HG03097 (cell line): Measurements from ENCODE around the gene MBNL2.
A peak's percentile ranks its signal among the peaks of the same experiment; 100 is the strongest.
"Not testable (repeated sequence)": the region's sequence is repeated elsewhere in the genome, so short reads cannot be mapped to it uniquely, and the experiment has no call there.

ENCODE experiments used
- ATAC-seq: cut with Tn5 transposase; IDR thresholded peaks from one replicate; pipeline ENCODE4 v1.9.1; 2021; ENCODE audit not compliant: unreplicated experiment, low FRiP score

MBNL2 gene

DNA sequence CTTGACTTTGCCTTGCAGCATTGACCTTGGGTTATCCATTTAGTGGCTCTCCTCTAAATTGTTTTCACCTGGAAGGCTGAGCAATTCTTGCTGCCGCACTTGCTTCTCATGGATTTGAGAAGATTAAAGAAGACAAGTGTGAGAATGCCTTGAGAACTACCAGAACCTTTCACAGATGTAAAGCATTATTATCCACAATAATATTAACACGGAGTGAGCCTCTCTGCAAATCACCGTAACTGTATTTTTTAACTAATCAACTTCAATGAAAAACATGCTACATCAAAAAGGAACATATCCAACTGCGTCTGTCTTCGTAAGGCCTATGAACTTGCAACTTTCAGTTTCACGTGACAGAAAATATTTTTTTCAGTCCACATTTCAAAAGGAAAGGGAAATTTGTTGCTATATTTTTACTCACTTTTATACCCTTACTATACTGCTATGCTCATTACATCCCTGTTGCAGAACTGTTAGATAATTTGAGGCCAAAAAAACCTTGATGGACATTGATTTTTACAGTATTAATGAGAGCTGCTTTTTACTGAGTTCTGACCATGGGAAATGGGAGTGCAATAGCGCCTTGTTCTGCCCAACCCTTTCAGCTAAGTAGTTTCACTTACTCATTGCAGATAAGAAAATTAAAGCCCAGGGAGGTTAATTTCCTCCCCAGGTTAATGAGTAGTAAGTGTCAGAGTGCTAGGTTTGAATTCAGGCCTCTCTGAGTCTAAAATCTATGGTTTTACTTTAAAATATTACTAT lies 118.0 kb downstream of the MBNL2 start:
- peak; percentile 43 for ATAC-seq

DNA sequence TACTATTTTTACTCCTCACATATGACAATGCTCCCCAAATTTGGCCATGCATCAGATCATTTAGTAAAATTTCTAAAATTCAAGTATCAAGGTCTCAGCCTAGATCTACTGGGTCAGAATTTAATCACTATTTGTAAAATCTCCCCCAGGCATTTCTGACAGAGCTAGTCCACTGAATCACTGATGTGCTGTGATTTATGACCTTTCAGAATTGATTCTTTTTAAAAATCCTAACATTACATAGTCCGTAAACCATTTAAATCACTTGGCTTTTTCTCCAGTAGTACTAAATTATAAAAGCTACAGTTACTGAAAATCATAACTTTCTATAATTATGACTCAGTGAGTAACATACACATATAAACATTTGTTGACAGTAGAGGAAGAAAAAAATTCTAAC lies 119.0 kb downstream of the MBNL2 start:
- no peak for ATAC-seq

DNA sequence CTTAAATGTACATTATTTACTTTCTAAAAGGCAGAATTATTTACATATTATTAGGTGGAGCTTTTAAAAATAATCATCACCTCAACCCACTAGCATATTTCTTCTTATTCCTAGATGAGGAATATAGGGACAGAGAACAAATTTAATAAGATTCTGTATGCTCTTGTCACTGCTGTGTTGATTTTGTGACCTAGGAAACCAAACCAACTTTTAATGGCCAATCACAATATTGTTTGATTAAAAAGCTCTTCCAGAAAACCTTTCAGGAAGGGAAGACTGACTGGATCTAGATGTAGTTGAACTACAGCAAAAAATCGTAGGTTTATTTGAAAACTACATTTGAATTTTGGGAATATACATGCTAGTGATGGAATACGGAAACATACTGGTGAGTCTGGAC lies 120.0 kb downstream of the MBNL2 start:
- no peak for ATAC-seq

DNA sequence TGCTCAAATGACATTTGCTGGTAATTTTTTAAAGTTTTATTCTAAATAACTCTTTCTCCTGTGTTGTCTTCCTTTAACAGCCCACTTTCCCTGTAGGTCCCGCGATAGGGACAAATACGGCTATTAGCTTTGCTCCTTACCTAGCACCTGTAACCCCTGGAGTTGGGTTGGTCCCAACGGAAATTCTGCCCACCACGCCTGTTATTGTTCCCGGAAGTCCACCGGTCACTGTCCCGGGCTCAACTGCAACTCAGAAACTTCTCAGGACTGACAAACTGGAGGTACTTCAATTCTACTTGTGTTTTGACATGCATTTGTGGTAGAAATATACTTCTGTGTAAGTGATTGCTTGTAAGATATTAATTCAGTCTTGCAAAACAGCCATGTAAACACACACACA lies 120.8 kb downstream of the MBNL2 start:
- no peak for ATAC-seq

DNA sequence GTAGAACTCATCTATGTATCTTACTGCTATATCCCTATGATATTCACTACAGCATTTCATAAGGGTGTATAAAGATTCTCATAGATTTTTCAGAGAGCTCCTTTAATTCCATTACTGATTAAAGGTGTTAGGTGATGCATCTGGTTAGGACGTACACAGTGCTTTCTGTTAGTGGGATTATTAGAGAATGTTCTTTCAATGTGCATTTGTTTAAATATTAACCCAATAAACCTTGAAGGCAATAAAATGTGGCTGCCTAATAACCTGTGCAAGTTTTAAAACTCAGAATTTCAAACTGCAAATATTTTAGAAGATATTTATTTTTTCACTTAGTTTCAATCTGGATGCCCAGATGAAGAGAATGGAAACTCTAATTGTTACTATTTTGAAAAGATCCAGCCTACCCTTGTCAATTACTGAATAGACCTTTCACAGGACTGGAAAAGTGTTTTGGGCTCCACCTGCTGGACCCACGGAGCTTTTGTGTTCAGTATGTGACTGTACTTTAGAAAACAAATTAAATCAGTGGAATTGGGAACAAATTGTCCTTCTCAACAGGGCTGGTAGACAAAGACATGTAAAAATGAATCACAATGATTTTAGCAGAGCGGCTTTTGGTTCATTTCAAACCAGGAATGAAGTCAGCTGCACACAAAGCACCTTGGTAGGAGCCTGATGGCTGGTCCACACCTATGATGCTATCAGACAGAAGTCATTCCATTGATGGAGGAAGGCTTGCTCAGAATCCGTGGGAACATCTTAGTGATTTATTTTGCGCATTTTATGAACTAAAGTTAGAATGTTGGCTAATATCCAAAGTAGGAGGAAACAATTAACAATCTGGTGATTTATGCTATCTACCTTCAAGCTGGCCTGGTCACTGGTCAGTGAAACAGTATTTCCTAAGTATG lies 122.4 kb downstream of the MBNL2 start:
- ATAC-seq: peak; percentile 59

DNA sequence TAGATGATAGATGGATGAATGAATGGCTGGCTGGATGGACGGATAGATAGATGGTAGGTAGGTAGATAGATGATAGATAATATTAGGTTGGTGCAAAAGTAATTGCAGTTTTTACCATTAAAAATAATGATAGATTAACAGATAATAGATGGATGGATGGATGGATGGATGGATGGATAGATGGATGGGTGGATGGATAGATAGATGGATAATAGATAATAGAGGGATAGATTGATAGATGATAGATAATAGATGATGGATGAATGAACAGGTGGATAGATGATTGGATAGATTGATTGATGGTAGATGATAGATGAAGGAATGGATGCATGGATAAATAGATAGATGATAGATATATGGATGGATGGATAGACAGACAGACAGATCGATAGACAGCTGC lies 124.0 kb downstream of the MBNL2 start:
- ATAC-seq: no peak

DNA sequence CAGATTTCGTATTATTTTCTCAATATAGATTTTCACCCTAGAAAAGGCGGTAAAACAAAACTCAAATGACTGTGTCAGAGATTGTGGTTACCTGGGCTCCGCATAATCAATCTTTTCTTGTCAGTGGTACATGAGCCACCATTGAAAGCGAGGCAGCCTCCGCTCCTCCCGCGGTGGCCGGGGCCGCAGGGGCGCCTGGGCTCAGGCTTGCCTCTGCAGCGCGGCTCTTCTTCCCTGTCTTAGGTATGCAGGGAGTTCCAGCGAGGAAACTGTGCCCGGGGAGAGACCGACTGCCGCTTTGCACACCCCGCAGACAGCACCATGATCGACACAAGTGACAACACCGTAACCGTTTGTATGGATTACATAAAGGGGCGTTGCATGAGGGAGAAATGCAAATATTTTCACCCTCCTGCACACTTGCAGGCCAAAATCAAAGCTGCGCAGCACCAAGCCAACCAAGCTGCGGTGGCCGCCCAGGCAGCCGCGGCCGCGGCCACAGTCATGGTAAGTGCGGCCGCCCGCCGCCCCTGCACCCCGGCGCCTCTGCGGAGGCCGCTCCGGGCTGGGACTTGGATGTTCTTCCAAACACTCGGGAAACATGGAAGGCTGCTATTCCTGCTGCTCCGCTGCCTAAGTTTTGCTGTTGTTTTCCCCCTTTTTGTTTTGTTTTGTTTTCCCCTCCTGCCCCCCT lies 124.6 kb downstream of the MBNL2 start:
- no peak for ATAC-seq

DNA sequence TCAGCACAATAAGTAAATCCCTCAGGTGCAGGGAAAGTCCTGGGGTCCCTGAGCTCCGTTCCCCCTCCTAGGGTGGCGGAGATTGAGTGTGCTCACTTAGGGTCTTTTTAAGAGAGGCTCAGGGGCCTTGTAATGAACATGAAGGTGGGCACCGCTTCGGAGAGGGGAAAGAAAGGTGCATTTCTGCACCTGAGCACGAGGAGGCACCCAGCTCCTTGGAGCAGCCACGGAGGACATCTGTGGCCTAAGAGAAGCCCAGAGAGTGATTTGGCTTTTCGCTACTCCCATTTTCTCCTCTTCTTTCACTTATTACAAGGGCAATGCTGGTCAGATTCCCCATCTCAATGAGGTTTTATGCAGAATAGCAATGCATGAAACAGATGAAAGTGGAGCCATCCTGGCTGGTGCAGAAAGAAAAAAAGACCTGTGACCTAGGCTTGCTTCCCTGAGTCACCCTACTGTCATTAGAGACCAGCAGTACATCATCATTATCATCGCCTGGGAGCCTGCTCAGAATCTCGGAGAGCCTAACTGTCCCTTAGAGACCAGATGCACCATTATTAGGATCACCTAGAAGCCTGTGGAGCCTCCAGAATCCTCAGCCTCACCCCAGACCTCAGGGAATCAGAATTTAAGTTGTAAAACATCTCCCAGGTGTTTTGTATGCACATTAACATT lies 125.3 kb downstream of the MBNL2 start:
- no peak for ATAC-seq

DNA sequence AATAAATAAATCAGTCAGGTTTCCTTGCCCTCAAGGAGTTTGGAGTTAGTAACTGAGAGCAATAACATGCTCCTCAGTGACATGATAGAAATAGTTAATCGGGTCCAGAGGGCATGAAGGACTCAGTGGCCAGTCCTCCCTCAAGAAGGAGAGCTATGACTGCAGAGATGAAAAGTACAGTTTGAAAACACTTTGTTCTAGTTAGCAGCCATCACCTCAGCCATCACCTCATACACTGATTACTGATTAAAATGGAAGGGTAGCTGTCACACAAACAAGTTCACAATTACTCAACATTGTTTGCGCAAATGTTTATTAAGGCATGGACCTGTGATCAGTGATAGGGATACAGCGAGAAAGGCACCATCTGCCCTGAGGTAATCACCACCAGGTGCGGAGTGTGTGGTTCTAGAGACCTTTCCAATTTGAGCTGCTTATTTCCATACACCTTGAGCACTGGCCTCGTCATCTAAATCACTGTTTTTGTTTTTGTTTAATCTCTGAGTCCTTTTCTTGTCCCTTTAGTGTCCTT lies 126.5 kb downstream of the MBNL2 start:
- no peak for ATAC-seq

DNA sequence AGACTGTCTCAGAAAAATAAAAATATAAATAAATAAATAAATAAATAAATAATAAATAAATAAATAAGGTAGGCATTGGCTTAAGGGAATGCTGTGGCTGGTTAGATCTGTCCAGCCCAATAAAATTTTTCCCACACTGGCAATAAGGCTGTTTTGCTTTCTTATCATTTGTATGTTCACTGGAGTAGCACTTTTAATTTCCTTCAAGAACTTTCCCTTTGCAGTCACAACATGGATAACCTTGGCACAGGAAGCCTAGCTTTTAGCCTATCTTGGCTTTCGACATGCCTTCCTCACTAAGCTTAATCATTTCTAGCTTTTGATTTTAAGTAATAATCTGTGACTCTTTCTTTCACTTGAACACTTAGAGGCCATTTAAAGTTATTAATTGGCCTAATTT lies 129.9 kb downstream of the MBNL2 start:
- ATAC-seq: not testable (repeated sequence)

DNA sequence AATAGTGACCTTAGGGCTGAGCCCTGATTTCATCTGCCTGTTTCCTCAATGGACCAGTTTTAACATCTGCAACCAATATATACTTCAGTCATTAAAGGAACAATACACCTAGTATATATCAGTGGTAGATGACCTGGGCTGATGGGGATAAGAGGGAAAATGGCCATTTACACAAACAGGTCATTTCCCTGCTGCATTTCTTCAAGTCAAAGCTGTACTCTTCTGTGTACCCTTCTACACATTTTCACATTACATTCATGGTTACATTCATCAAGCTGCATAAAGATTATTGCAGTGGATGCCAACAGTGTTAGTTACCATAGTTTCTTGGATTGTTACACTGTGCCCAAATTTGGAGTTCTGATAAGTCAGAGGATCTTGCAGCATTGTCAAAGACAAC lies 130.7 kb downstream of the MBNL2 start:
- ATAC-seq: no peak

DNA sequence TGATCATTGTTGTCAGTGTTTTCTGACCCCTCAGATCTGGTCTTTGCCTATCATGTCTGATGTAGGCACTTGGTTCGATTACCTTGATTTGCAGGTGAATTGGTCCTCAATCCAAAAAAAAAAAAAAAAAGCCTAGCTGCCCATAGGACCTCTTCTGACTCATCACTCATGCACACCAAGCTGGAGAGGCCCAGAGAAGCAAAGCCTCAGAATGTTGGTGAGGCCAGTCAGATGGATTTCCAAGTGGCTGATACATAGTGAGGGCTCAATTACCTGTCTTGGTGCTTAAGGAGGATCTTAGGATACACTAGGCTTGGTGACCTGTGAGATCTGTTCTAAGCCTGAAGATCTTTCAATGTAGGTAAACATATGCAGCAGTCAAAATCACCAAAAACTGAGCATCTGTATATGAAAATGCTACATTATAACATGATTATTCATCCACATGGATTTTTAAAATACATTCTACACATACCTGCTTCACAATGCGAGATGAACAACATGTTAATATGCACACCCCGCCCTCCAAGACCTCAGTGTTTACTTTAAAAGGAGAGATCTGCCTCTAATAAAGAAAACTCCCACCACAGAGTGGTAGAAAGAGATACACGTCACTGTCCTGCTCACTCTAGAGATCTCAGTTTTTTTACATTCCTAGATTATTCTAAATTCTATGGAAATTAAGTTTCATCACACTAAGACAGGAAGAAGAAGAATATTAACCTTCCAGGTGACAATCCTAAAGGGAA lies 132.0 kb downstream of the MBNL2 start:
- no peak for ATAC-seq

DNA sequence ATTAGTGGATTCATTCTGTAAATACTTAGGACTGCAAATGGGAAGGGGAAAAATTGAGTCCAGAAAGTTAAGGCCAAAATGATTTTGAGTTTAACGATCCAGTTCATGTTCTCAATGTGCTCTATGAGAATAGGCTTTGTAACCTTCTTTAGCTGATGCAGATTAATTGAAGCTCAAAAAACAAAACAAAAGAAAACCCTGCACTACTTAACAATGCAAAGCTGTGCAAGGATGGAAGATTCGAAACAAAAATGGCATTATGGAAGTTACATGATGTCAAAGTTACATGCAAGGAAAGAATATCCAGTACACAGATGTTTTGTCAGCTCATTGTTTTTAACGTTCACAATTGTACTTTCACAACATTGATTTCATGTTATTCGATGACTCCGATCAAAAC lies 132.7 kb downstream of the MBNL2 start:
- ATAC-seq: no peak

DNA sequence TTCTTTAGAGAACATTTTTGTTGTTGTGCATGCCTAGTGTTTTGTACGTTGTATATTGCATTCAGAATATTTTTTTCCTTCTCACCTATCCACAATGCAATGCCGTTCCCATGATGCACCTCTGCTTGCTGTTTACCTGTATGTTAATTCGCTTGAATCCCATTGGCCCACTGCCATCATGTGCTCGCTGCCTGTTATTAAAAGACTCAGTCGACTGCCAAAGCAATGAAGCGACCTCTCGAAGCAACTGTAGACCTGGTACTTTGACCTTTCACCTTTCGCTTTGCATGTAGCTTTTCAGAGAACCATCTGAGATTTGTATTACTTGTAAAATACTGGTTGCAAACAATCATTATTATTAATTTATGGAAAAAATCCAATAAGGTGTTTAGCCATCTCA lies 134.5 kb downstream of the MBNL2 start:
- no peak for ATAC-seq

DNA sequence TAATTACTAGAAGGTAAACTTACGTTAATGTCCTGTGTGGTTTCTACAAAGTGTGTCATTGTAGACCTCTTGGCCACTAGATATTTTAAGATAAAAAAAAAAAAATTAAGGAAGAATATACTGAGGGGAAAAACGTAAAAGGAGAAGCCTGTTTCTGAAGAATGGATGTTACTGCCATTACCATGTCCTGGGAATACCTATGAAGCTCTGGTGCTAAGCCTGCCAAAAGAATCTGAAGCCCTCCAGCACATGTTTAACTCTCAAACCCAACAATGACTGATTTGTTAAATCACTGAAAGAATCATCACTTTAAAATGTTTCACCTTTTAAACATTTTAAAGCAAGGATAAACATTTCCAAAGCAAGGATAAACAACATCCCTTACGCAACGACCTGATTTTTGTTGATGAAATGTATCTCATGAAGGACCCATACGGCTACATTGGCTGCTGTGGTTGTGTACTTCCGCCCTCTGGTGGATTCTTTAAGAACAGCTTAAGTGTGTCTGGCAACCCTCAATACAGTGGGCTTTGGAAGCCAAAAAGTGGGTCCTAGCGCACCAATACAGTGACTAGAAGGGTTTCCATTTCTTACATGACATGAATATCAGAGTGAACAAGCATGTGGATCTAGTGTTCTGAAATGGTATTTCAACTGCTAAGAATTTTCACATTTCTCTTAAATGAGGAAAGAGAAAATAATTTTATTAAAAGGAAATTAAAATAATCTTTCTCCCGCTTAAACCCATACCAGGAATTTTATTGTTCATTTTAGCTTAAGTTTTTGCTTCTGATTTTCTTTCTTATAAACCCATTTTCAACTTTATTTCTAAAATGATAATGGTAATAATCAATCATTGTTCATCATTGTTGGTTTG lies 137.3 kb downstream of the MBNL2 start:
- peak; percentile 88 for ATAC-seq

DNA sequence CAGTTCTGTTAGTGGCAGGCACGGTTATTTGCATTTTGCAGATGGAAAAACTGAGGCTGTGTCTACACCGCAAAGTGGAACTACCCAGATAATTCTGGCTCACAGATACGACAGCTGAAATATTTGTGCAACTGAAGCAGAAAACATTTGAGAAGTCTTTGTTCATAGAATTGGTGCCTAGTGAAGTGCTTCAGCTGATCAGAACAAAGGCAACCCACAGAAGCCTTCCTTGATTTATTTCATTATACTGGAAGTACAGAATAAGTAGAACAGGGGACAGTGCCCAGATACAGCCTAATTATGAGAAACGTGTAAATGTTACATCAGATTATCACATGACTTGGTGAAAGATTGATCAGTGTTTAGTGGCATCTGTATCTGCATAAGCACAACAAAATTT lies 138.5 kb downstream of the MBNL2 start:
- ATAC-seq: no peak

DNA sequence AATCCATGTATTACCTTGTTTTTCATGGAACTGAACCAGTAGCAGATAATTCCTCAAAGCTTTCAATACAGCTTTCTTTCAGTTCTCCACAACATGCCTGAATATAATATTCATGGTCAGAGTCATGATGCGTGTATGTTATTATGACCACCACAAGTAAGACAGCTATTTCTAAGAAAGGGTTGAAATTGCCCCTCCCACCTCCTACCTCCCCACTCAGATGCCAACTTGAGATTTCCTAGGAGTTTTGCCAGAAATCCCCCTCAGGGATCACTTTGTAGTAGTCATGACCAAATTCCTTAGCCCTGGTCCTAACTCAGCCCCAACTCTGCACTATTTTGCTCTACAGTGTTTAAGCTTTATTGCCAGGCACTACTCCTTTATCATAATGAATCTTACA lies 141.9 kb downstream of the MBNL2 start:
- no peak for ATAC-seq

DNA sequence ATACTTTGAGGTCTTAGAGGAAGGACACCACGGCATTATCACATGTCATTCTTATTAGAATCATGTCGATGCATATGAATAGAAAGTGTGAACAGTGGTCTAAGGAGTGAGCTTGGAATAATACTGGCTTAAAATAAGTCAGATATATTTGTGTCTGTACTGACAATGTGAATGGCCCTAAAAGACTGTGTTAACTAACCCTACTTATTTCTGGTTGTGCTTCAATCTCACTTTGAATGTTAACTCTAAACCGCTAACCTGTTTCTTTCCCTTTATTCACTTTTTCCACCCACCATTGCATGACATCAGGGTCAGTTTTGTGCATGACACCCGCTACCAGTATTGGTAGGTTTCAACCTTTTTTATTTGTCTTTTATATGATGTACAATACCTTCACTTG lies 142.7 kb downstream of the MBNL2 start:
- ATAC-seq: no peak

DNA sequence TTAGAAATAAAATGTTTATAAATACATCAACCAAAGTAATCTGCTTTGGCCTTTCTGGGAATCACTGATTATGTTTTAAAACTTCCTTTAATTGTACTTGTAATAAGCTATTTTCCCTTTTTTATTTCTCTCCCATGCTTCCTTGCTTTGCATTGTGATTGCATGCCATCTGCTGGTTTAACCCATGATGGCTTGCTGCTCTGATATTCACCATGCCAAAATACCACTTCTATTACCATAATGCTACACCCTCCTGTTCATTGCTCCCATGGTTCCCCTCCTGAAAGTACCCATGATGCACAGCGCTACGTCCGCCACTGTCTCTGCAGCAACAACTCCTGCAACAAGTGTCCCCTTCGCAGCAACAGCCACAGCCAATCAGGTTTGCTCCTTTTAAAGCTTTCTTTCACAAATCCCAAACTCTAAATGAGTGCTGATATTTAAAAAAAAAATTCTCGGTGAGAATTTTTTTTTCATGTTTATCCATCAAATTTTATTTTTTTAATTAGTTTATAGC lies 144.1 kb downstream of the MBNL2 start:
- ATAC-seq: no peak
